SK-N-SH treated with all-trans-retinoic acid at 6 μM for 48 hours (cell line): ENCODE measurements around the gene TXLNG.
A peak's percentile ranks its signal among the peaks of the same experiment; 100 is the strongest.

Experiments
- ATAC-seq: fragments of 200-7000 bp; cut with Tn5 transposase; 3 replicates; pipeline ENCODE4 v1.9.1; 2020; ENCODE audit warnings: mild to moderate bottlenecking, moderate library complexity
- ARNTL ChIP-seq: fragments of 450-650 bp; formaldehyde crosslinking; IDR thresholded peaks from 2 replicates; pipeline ENCODE4 v1.5.0; 2020; ENCODE audit warnings: low read depth, mild to moderate bottlenecking, moderate library complexity, borderline replicate concordance
- BACH2 ChIP-seq: fragments of 250-450 bp; sonication (Bioruptor Pico); IDR thresholded peaks from 2 replicates; pipeline ENCODE4 v1.9.0; 2021; ENCODE audit warnings: mild to moderate bottlenecking, borderline replicate concordance
- CREB5 ChIP-seq: fragments of 250-450 bp; sonication (Bioruptor Pico); IDR thresholded peaks from 2 replicates; pipeline ENCODE4 v1.5.1; 2020; ENCODE audit warnings: low read depth, mild to moderate bottlenecking, moderate library complexity
- CSDC2 ChIP-seq: fragments of 250-450 bp; sonication (Bioruptor Pico); IDR thresholded peaks from 2 replicates; pipeline ENCODE4 v1.5.0; 2020; ENCODE audit warnings: mild to moderate bottlenecking, moderate library complexity
- CSRNP3 ChIP-seq: fragments of 250-450 bp; sonication (Bioruptor Pico); IDR thresholded peaks from 2 replicates; pipeline ENCODE4 v1.5.1; 2021; ENCODE audit warnings: mild to moderate bottlenecking, moderate library complexity
- ESRRG ChIP-seq: fragments of 250-450 bp; sonication (Bioruptor Pico); IDR thresholded peaks from 2 replicates; pipeline ENCODE4 v1.6.1; 2021; ENCODE audit warnings: mild to moderate bottlenecking
- GLIS3 ChIP-seq: fragments of 250-450 bp; sonication (Bioruptor Pico); IDR thresholded peaks from 2 replicates; pipeline ENCODE4 v1.5.0; 2020; ENCODE audit warnings: mild to moderate bottlenecking, moderate library complexity
- ISL1 ChIP-seq: fragments of 250-450 bp; sonication (Bioruptor Pico); IDR thresholded peaks from 2 replicates; pipeline ENCODE4 v2.1.2; 2022; ENCODE audit warnings: mild to moderate bottlenecking, moderate library complexity
- OSR1 ChIP-seq: fragments of 250-450 bp; sonication (Bioruptor Pico); IDR thresholded peaks from 2 replicates; pipeline ENCODE4 v1.8.0; 2022; ENCODE audit warnings: moderate library complexity, mild to moderate bottlenecking, inconsistent platforms
- PATZ1 ChIP-seq: fragments of 250-450 bp; sonication (Bioruptor Pico); IDR thresholded peaks from 2 replicates; pipeline ENCODE4 v1.8.0; 2020; ENCODE audit warnings: mild to moderate bottlenecking, moderate library complexity, borderline replicate concordance
- POU6F1 ChIP-seq: fragments of 250-450 bp; sonication (Bioruptor Pico); IDR thresholded peaks from 2 replicates; pipeline ENCODE4 v1.8.0; 2021; ENCODE audit warnings: low read depth, mild to moderate bottlenecking, moderate library complexity, borderline replicate concordance
- PPARA ChIP-seq: fragments of 250-450 bp; sonication (Bioruptor Pico); IDR thresholded peaks from 2 replicates; pipeline ENCODE4 v1.5.0; 2020; ENCODE audit warnings: mild to moderate bottlenecking, borderline replicate concordance
- RARB ChIP-seq: fragments of 250-450 bp; sonication (Bioruptor Pico); IDR thresholded peaks from 2 replicates; pipeline ENCODE4 v1.8.0; 2021; ENCODE audit warnings: mild to moderate bottlenecking, moderate library complexity
- SNAI2 ChIP-seq: fragments of 250-450 bp; sonication (Bioruptor Pico); IDR thresholded peaks from 2 replicates; pipeline ENCODE4 v1.5.0; 2020; ENCODE audit warnings: mild to moderate bottlenecking, moderate library complexity
- TCF4 ChIP-seq: fragments of 250-450 bp; sonication (Bioruptor Pico); IDR thresholded peaks from 2 replicates; pipeline ENCODE4 v1.8.0; 2021; ENCODE audit warnings: mild to moderate bottlenecking, moderate library complexity, borderline replicate concordance
- TOX ChIP-seq: fragments of 250-450 bp; sonication (Bioruptor Pico); IDR thresholded peaks from 2 replicates; pipeline ENCODE4 v1.8.0; 2021; ENCODE audit warnings: mild to moderate bottlenecking, moderate library complexity, borderline replicate concordance
- TSHZ2 ChIP-seq: fragments of 250-450 bp; sonication (Bioruptor Pico); IDR thresholded peaks from 2 replicates; pipeline ENCODE4 v1.5.0; 2020; ENCODE audit warnings: mild to moderate bottlenecking, moderate library complexity
- ZC3H10 ChIP-seq: fragments of 250-450 bp; sonication (Bioruptor Pico); IDR thresholded peaks from 2 replicates; pipeline ENCODE4 v1.5.1; 2021; ENCODE audit warnings: mild to moderate bottlenecking, moderate library complexity
- ZFP30 ChIP-seq: fragments of 450-650 bp; formaldehyde crosslinking; IDR thresholded peaks from 2 replicates; pipeline ENCODE4 v1.5.0; 2022; ENCODE audit warnings: mild to moderate bottlenecking, moderate library complexity
- ZNF8 ChIP-seq: fragments of 450-650 bp; formaldehyde crosslinking; IDR thresholded peaks from 2 replicates; pipeline ENCODE4 v1.5.0; 2020; ENCODE audit warnings: mild to moderate bottlenecking, moderate library complexity

The TXLNG gene

GRCh38 chrX:16876696-16877095 lies 90.4 kb downstream of the TXLNG start:
- TF ChIP-seq PPARA (no peak), POU6F1 (CRISPR knock-in tag) (no peak), ARNTL (CRISPR knock-in tag) (no peak), TOX (CRISPR knock-in tag) (no peak), GLIS3 (no peak), SNAI2 (no peak), ZC3H10 (no peak), PATZ1 (no peak), TCF4 (CRISPR knock-in tag) (no peak), OSR1 (CRISPR knock-in tag) (no peak), ZNF8 (CRISPR knock-in tag) (no peak), RARB (CRISPR knock-in tag) (no peak), TSHZ2 (CRISPR knock-in tag) (no peak), CSRNP3 (no peak), BACH2 (CRISPR knock-in tag) (no peak), CREB5 (CRISPR knock-in tag) (no peak), CSDC2 (CRISPR knock-in tag) (no peak)
- no peak for ATAC-seq

GRCh38 chrX:16882169-16882568 lies 95.9 kb downstream of the TXLNG start:
- TF ChIP-seq CSRNP3: no peak
- no peak for TF ChIP-seq ZFP30
- TF ChIP-seq TSHZ2 (CRISPR knock-in tag): no peak
- TF ChIP-seq ZC3H10: no peak
- no peak for TF ChIP-seq TCF4 (CRISPR knock-in tag)
- no peak for TF ChIP-seq TOX (CRISPR knock-in tag)
- TF ChIP-seq BACH2 (CRISPR knock-in tag): no peak
- no peak for TF ChIP-seq ESRRG (CRISPR knock-in tag)
- TF ChIP-seq ARNTL (CRISPR knock-in tag): no peak
- TF ChIP-seq ISL1 (CRISPR knock-in tag): no peak
- no peak for TF ChIP-seq PATZ1
- TF ChIP-seq POU6F1 (CRISPR knock-in tag): no peak
- TF ChIP-seq, all 23 proteins: peak for 0
- ATAC-seq: peak; percentile 56
